ENCODE measurements around the gene WIF1.

WIF1 gene

GRCh38 chr12:65019696-65020234 is 101.3 kb downstream of the WIF1 start:
- DNase-seq = no peak

DNA sequence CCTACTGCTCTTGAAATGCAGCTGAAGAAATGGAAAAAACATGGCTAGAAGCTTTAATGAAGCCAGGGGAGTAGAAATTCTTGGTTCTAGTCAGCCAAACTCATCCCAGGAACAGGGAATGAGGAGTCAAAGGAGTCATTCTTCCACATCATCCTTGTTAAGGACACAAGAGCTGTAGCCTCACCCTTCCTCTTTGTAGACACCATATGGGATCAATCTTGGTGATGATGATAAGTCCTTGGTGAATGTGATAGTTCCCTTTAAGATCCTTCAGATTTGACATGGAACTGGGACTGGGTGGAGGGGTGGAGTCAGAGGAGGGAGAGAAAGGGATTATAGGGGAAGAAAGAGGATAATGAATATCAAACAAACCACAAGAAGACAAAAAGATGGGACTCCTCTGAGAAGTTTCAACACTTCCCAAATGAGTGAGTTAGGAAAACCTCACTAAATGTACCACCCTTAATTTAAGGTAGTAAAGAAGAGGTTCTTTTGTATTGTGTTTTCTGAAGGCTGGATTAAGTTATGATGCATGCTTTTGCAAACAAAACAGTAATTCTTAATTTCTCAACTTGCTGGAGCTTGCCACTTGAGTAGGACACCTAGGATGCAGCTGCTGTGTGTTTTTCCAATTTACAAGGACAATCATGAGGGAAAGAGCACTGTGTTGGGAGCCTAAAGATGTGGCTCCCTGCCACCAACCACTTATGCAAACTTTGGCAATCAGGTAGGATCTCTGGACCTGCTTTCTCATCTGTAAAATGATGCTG is 104.0 kb downstream of the WIF1 start:
- DNase-seq = no peak

- no peak for DNase-seq
Measured at GRCh38 chr12:65015850-65016249, 105.3 kb downstream of the WIF1 start.

GRCh38 chr12:65014504-65015271 is 106.4 kb downstream of the WIF1 start:
- DNase-seq = no peak

DNA sequence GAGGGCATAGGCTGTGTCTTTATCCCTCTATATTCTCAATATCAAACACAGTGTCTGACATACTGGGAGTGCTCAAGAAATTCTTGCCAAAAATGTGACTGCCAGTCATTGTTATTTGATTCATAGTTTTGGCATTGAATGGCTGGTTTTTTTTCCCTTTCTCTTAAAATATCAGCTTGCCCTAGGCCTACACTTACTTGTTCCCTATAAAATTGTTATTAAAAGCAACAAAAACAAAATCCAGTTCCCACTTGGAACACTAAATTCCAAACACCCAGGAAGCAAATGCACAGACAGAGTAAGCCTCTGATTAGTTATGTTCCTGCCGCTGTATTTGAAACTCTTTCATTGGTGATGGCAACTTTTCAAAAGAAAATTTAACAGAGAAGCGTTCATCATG is 110.7 kb downstream of the WIF1 start:
- no peak for DNase-seq

GRCh38 chr12:65005716-65006115 is 115.4 kb downstream of the WIF1 start:
- DNase-seq = no peak

DNA sequence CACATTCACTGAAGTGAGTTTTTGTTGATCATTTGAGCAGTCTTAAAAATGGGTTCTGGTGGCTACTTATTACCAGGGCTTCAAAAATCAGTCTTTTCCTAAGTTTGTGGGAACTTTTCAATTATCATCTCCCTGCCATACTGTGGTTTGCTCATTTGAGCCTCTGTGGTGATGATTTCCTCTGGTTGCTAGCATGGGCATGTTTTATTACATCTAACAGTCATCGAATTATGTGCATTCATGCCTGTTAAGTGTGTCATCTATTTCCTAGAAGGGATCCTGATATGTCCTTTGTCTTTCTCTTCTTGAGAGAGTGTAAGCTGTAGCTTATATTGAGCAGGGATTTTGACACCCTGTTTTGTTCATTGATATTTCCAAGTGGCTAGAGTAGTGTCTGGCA is 116.8 kb downstream of the WIF1 start:
- DNase-seq = no peak
